NCI-H1417 treated with DMSO at 0.1 percent for 48 hours (cell line): Measurements from ENCODE around the gene PLXDC2.

Experiments used
- DNase-seq: peaks from one replicate; lab custom pipeline; 2025; lab: John Stamatoyannopoulos, UW

The PLXDC2 gene

DNA sequence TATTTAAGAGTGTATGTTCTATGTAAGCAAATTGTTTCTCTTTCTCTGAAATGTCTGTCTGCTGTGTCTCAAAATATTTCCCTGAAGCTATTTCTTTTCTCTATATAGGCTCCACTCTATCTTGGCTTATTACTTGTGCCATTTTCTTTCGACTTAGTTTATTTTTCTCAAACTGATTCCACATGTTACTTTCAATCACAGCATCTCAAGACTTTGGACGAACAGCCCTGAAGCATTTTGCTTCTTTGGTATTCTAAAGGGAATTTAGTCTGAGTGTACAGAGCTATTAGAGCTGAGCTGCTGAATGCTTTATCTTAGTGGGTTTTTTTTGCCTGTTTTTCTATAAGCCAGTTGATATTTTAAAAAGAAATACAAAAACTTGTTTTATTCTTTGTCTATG lies 95.7 kb downstream of the PLXDC2 start:
- DNase-seq, result no peak

DNA sequence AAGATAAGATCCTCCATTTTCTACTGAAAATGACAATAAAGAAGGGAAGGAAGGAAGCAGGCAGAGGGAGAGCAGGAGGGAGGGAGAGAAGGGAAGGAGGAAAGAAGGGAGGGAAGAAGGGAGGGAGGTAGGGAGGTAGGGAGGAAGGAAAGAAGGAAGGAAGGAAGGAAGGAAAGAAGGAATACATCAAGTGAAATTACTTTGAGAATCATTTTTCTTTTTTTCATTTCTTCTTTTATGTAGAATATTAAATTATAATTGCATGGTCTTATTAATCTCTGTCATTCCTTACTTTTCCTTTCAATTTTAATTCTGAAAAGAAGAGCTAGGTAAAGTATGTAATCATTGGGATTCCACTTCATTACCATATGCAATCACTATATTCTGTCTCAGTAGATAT lies 97.8 kb downstream of the PLXDC2 start:
- no peak for DNase-seq

DNA sequence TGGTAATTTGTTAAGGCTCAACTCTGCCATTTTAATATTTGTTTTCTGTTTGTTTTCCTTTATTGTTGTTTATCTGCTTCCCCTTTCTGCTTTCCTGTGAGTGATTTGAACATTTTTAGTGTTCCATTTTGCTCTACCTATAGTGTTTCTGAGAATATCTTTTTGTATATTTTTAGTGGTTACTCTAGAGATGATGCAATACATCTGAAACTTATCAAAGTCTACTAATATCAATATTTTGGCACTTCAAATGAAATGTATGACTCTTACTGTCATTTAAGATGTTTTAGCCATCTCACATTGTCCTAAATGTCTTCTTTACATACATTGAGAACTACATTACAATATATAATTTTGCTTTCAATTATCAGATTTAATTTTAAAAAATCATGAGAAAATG lies 98.9 kb downstream of the PLXDC2 start:
- DNase-seq, result no peak

DNA sequence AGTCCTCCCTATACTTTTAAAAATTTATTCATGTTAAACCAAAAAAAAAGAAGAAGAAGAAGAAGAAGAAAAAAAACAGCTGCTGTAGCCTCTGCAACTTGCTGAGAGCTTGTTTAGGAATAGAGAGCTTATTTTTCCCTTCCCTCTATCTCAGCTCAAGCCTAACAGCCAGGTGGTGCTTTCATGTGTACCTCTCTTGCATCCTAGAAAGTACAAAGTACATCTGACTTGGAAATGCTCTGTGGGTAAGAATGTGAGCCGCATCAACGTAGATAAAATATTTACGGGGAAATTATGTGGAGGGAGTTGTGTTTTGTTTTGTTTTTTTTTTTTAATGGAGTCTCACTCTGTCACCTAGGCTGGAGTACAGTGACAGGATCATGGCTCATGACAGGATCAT lies 99.6 kb downstream of the PLXDC2 start:
- DNase-seq, result no peak

DNA sequence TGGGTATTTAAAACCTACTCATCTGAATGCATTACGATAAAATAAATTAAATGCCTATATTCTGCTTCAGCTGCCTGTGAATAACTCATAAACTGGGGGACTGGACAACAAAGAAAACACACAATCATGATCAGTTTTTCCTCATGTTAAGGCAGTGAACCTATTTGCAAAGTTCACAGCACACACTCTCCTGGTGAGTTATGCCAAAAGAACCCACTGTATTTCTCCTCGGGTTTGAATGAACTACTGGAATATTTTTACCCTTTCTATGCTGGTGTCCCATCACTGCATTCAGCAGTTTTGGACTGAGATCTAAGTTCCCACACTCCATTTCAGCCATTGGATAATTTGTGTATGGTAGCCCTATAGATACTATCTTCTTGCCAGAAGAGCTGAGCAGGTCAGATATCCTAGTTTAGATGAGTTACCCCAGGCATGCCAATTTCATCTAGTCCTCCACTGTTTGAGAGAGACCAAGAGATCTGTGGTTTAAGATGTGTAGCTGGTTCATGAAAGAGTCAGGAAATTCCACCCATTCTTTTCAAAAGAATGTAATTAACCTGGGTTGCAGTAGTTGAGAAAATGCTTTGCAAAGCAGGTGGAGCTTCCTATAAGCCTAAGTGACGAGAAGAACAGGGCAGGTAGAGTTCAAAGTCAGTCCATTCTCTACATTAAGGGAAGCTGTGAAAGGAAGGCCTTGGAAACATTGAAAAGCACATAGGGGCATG lies 101.7 kb downstream of the PLXDC2 start:
- no peak for DNase-seq

DNA sequence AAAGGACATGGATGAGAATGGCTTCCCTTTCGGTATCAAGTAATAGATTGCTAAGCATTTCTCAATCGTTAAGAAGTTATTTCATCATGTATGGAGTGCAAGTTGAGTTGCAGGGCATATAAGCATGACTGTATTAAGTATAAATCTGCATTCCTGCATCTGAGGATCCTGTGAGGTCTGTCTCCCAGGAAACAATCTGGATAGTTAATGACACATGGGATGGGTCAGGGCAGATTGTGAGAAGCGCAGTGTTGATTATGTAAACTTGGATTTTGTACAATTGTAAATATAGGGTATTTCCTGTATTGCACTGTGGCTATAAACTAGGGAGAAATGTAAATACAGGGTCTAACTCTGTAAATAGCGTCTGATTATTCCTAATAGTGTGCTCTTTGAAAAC lies 102.6 kb downstream of the PLXDC2 start:
- DNase-seq, result no peak

DNA sequence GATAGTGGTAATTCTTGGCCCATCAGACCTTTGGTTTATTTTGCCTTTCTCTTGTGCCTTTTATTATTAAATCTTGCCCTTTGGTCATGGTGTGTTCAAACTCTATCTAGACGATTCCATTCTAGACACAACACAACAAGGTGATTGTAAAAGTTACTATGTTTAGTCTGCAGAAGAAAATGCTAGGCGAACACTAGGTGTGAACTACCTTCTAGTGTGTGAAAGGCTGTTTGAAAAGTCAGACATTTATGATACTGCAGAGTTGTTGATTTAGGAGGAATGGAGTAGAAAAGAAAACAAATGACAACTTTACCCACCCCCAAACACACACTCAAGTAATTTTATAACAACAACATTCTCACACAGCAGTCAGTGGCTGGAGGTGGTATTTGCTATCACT lies 103.4 kb downstream of the PLXDC2 start:
- no peak for DNase-seq

DNA sequence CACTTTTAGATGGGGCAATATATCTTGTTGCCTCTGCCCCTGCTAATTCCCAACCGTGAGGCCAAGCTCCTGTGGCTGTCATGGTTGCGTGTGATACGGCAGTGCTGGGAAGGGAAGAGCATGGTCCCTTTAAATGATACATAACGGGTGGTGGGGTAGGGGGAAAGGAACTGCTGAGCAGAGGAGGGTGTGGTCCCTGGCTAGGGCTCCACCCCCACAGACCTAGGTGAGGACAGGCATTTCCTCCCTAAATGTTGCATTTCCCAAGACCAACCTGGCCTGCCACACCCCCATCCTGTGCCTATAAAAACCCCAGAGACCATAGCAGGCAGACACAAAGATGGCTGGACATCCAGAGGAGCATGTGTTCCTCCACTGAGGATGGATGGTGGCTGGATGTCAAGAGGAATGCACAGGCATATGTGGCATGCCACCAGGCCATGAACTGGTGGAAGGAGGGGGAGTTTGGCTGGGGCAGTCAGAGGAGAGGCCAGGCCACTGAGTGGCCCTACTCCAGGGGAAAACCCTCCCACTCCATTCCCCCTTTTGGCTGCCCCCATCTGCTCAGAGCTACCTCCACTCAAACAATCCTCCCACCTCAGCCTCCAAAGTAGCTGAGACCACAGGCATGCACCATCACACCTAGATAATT lies 104.0 kb downstream of the PLXDC2 start:
- DNase-seq, result no peak

DNA sequence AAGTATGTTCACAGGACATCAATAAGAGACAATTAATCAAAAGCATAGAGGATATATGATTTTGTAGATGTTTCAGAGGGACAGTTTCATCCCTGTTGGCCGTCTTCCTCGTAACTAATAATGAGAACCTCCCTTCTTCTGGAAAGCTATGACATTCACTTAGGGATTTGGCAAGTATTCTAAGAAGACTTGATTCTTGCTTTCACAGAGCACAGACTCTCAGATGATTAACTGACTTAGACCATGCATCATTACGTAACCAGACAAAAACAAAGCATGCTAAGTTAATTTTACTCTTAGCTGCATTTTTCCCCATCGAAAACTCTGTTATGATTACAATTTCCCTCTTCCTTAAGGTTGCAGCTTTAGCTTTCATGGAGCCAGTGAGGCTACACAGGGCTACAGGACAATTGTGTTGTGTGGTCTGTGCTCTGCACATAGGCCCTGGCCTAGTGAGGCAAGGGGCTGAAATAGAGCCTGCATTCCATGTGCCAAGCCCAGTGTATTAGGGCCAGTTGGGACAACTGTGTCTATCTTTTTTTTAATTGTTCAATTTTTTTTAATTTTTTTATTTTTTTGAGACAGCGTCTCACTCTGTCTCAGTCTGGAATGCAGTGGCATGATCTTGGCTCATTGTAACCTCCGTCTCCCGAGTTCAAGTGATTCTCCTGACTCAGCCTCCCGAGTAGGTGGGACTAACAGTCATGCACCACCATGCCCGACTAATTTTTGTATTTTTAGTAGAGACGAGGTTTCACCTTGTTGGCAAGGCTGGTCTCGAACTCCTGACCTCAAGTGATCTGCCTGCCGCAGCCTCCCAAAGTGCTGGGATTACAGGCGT lies 105.3 kb downstream of the PLXDC2 start:
- DNase-seq, result no peak

DNA sequence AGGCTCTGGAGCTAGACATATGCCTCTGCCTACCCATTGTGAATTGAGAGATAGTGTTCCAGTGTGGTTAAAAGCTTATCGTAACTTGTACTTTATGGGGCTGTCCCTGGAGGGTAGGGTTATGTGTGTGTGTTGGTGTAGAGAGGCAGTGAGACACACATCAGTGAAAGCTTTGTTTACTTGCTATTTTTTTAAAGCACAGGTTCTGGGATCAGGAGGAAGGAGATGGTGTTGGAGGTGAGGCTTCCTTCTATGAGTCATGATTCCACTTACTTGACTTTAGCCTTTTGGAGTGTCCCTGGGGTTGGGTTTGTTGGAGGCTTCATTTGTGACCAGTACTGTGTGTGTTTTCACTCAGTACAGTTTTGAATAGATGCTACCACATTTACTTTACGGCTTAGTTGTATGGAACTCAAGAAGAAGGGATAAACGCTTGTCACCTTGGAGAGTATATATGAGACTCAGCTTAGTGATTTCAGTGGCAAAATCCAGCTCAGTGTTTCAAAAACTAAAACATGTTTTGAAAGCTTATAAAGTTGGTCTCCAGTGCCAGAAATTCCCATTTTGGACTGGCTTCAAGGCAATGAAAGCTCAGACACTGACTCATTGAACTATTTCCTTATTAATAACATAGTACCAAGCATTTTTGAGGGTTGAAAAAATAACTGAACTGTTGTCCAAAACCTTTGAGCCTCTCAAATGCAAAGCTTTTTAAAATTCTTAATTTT lies 106.2 kb downstream of the PLXDC2 start:
- no peak for DNase-seq

DNA sequence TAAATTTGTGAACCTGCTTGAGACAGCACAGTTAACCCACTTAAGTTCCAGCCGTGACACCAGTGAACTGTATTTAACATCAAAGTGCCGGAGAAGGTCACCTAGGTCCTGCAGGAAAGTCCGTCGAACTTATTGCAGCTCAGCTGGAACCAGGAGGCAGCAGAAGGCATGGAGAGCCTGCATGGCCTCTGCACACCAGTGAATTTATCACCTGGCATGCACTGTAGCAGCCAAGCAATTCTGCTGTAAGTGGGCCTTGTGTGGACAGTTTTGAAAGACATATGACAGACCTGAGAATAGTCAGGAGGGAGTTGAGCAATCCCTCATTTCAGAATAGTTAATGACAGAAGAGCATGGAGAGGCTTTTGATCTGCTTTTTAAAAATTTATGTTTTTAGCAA lies 108.8 kb downstream of the PLXDC2 start:
- DNase-seq, result no peak

DNA sequence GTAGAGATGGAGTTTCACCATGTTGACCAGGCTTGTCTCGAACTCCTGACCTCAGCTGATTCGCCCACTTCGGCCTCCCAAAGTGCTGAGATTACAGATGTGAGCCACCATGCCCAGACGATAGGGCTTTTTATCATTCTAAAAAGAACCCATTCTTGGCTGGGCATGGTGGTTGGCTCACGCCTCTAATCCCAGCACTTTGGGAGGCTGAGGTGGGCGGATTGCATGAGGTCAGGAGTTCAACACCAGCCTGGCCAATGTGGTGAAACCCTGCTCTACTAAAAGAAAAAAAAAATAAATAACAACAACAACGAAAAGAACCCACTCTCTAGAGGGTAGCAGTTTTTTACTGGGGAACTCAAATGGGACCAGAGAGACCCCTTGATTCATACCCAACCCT lies 112.7 kb downstream of the PLXDC2 start:
- DNase-seq, result no peak

DNA sequence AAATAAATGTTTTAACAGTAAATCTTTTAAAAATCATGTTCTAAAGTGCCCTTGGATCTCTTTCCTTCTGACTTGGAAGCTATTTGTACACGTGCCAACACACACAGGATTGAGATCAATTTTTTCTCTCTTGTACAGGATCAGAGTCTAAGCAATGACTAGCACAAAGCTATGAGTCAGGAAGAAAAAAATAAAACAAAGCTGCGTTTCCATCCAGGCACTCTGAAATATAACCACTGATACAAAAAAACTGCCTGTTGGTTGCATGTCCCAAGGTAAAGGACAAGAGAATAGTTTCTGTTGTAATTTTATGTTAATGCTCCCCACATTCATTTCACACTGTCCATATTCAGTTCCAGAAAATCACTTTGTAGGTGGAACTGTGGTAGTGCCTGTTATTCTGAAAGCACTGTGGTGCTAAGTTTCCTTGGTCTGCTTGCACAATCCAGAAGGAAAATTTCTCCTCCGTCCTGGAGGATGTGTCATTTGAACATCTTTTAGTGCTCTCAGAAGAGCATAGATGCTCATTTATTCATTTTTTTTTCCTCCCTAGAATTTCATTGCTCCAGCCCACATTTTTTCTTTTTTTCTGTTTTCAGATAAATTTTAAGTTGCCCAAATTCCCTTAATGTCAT lies 113.4 kb downstream of the PLXDC2 start:
- DNase-seq, result no peak

DNA sequence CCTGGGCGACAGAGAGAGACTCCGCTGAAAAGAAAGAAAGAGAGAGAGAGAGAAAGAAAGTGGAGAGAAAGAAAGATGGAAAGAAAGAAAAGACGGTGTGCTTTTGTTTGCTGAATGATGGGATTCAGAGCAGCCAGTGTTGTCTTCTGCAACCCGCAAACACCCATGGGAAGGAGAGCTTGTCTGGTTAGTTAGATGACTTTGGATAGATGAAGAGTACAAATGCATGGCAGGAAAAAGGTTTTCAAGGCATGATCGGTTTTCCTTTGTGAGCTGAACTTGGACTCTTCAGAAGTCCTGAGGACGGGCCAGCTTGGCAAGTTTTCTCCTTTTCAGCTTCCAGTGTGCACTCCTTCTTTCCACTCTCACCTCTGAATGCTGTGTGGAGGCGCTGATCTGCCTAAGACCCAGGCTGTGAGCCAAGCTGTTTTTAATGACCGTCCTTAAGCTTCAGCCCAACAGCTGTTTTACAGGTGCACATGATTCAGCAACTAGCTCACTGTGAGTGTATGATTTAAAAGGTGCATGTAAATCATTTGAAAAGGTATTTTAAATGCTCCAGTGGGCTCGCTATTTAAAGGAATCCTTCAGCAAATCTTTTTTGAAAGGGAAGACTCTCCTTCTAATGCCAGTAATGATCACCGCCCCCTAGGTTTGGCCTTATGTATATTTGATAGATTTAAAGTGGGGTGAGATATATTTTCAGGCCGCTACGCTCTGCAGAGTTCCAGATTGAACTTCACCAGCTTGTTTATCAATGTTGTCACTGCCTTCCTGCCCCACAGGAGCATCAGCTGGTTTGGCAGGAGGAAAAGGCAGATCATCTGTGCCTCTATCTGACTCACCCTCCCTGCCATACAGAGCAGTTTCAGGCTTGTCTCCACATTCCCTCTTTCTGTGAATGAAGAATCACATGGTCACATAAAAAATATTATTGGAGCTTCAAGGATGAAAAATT lies 115.0 kb downstream of the PLXDC2 start:
- no peak for DNase-seq

DNA sequence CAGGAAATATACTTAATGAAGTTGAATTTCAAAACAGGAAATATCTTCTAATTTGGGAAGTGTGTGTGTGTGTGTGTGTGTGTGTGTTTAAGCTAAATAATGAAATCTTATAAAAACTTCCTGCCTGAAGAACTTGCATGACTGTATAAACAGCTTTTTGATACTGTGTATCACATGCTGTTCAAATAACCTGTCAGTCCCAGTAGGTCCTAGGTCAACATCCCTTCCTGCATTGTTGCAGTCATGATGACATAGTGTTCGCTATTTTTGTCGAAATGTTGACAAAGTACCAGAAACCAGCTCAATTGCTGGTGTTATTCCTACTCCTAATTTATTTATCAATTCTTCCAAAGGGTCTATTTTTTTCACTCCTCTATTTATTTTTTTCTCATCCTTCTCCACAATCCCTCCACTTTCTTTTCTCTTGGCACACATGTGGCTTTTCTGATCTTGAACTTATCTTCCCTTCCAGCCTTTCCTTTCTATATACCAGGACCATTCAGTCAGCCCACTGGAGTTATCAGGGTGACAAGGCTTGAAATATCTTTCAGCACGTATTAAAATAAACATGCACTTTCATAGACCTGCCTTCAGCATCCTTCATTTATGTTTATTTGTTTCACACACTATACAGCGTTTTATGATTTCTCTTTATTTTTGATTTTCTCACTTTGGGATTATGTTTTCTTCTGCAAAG lies 115.8 kb downstream of the PLXDC2 start:
- no peak for DNase-seq

DNA sequence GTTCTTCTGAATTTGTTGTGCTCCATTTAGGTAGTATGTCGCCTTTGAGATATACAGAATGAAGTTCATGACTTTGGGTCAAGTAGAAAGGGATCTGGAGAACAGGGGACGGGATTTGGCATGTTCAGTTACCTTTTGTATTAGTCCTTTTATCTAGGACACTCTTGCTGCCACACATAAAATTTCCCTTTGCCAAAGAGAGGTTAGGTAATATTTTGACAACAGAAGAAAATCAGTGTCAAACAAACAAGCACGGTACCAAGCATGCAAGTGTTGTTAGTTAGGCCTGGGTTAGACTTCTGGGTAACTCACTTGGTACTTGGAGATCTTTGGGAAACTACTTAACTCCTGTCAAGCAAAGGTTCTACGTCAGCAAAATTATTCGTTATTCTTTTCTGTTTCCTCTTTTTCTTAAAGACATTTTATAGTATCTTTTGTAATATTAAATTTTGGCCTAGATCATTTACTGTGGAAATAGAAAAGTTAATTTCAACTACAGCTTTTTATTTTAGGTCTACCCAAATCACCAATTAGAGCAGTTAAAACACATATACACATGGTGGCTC lies 116.7 kb downstream of the PLXDC2 start:
- no peak for DNase-seq

DNA sequence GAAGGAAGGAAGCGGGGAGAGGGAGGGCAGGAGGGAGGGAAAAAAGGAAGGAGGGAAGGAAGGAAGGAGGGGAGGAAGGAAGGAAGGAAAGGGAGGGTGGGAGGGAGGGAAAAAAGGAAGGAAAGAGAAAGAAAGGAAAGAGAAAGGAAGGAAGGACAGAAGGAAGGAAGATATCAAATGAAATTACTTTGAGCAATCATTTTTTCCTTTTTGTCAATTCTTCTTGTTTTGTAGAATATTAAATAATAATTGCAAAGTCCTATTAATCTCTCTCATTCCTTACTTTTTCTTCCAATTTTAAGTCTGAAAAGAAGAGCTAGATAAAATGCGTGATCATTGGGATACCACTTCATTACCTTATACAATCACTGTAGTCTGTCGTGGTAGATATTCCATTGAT lies 117.5 kb downstream of the PLXDC2 start:
- DNase-seq, result no peak

DNA sequence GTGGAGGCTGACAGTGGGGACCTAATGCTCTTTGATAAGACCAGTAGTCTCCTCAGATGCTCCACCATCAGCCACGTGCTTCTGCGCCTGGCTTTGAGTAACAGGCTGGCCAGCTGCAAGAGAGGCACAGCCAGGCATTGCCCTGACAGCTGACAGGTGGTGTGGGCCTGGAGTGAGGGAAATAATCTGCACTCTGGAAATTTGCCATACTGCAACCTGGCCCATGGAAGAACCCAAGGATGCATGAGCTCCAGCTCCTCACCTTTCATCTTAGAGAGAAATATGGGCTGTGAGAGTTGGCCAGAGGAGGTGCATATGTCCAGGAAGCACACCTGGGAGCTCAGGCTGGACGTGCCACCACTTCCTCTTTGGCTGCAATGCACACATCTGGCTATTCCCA lies 118.9 kb downstream of the PLXDC2 start:
- DNase-seq, result no peak

DNA sequence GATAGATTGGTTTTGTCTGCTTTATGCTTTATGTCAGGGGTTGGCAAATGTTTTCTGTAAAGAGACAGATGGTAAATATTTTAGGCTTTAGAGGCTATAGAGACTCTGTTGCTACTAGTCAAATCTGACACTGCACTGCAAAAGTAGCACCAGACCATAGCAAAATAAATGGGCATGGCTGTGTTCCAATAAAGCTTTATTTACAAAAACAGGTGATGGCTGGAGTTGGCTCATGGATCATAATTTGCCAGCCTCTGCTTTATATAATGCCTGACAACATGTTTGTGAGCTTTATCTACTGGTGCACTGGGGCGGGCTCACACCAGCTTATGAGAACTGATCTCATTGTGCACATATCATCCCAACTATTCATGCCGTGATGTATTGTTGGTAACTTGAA lies 120.1 kb downstream of the PLXDC2 start:
- no peak for DNase-seq

DNA sequence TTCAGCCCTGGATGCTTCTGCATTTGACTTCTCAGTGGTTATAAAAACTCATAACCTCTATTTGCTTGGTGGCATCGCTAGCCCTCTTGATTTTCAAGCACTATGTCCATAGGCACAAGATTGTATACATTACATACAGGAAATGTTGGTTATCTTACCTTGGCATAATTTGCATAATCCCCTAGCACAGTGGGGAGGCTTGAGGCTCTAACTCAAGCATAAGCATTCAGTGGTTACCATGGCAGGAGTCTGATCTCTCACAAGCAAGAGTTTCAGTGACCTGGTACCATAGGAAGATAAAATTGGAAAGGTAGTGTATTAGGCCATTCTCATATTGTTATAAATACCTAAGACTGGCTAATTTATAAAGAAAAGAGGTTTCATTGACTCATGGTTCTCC lies 121.8 kb downstream of the PLXDC2 start:
- no peak for DNase-seq
